GM19351 (cell line): Measurements from ENCODE around the gene ARAP1.
A peak's percentile ranks its signal among the peaks of the same experiment; 100 is the strongest.

Experiments used
- ATAC-seq: cut with Tn5 transposase; IDR thresholded peaks from one replicate; pipeline ENCODE4 v1.9.1; 2021; ENCODE audit warnings: mild to moderate bottlenecking, moderate library complexity; ENCODE audit not compliant: unreplicated experiment

Gene ARAP1

GRCh38 chr11:72685560-72686480 is 66.4 kb downstream of the ARAP1 start:
- no peak for ATAC-seq

- peak; percentile 67 for ATAC-seq
Observed at GRCh38 chr11:72684236-72684912, 67.8 kb downstream of the ARAP1 start.

- ATAC-seq = peak; percentile 59
Observed at GRCh38 chr11:72683782-72684200, 68.4 kb downstream of the ARAP1 start.

DNA sequence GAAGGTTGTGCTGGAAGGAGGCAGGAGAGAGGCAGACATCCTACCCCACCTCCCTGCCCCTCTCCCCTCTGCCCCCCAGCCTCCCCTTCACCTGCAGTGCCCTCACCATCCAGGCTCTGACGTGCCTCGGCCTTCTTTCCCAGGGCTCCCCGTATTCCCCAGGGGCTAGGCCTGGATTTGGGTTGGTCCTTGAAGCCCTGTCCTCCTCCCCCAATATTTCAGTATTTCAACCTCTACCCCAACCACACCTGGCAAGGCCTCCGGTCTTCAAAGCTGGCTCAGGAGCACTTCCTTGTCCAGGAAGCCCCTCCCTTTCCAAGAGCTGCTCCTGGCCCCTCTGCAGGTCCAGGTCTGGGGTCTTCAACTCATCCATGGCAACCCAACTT is 69.4 kb downstream of the ARAP1 start:
- ATAC-seq = no peak

- no peak for ATAC-seq
Observed at GRCh38 chr11:72682238-72682857, 69.9 kb downstream of the ARAP1 start.

- no peak for ATAC-seq
Observed at GRCh38 chr11:72681226-72682153, 70.7 kb downstream of the ARAP1 start.

GRCh38 chr11:72680624-72681158 is 71.5 kb downstream of the ARAP1 start:
- no peak for ATAC-seq

- no peak for ATAC-seq
Observed at GRCh38 chr11:72679869-72680268, 72.3 kb downstream of the ARAP1 start.

GRCh38 chr11:72678524-72678923 is 73.7 kb downstream of the ARAP1 start:
- no peak for ATAC-seq

GRCh38 chr11:72676861-72677341 is 75.3 kb downstream of the ARAP1 start:
- no peak for ATAC-seq

DNA sequence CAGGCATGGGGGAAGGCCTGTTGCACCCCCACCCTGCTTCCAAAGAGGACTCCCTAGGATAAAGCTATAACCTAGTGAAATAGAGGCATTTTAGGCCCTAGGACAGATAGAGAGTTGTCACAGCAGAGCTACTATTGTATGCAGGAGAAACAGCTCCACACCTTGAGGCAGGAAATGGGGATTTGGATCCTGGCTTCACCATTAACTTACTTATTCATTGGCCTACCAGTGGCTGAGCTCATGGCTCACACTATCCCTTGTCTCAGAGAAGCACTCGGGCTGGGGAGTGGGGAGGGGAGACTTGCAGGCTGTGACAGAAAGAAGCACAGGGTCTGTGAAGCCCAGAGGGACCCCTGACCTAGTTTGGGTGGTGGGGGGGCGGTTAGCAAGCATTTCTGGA is 77.0 kb downstream of the ARAP1 start:
- no peak for ATAC-seq

- no peak for ATAC-seq
Observed at GRCh38 chr11:72673943-72674828, 78.0 kb downstream of the ARAP1 start, which contains the start of gene PDE2A. Gene PDE2A, minus strand, starts transcription at chr11:72674422. Its CDS starts 215 bp downstream, at chr11:72674207.

DNA sequence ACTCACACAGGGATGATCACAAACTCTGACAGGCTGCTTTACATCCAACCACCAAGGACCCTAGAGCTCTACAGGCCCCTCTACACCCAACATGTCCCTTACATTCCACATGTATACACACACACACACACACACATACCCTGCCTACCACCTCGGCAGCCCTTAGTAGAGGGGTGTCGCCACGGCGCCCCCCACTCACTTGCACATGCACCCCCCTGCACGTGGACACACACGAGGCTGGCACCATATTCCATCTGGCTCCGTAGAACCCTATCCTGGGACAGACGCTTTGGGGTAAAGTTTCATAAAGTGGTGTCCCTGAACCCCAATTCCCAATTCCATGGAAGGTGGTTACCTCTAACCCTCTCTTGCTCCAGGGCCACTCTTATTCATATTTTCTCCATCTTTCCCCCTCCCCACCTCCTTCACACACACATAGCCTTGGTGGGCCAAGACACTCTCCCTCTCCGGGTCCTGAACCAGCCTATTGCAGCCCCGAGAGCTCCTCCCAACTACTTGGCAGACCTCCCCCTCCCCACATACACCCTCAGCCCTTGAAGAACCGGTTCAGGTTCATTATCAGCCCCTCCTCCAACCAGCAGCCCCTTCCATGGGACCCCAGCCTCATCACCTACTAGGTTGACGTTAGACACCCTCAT is 78.8 kb downstream of the ARAP1 start:
- ATAC-seq = no peak

GRCh38 chr11:72672597-72673238 is 79.5 kb downstream of the ARAP1 start:
- ATAC-seq = no peak

GRCh38 chr11:72671152-72672099 is 80.8 kb downstream of the ARAP1 start:
- no peak for ATAC-seq

- no peak for ATAC-seq
Observed at GRCh38 chr11:72670041-72670440, 82.2 kb downstream of the ARAP1 start.

- ATAC-seq = no peak
Observed at GRCh38 chr11:72669527-72669926, 82.7 kb downstream of the ARAP1 start.
